ENCODE results near the gene PTGIS.

Gene PTGIS

GRCh38 chr20:49501917-49502316 lies 66.0 kb downstream of the PTGIS start:
- no peak for DNase-seq (ENCODE audit: low read depth, low spot score)

- DNase-seq (ENCODE audit: low read depth, low spot score), result no peak
Observed at GRCh38 chr20:49497398-49497669, 70.6 kb downstream of the PTGIS start.

GRCh38 chr20:49496553-49497397 lies 71.2 kb downstream of the PTGIS start:
- no peak for DNase-seq (ENCODE audit: low read depth, low spot score)

GRCh38 chr20:49496043-49496442 lies 71.9 kb downstream of the PTGIS start:
- no peak for DNase-seq (ENCODE audit: low read depth, low spot score)

- no peak for DNase-seq (ENCODE audit: low read depth, low spot score)
Observed at GRCh38 chr20:49490689-49491088, 77.2 kb downstream of the PTGIS start.

- DNase-seq (ENCODE audit: low read depth, low spot score), result no peak
Observed at GRCh38 chr20:49489688-49490087, 78.2 kb downstream of the PTGIS start.

GRCh38 chr20:49486064-49486463 lies 81.9 kb downstream of the PTGIS start:
- DNase-seq (ENCODE audit: low read depth, low spot score), result no peak

GRCh38 chr20:49485563-49485962 lies 82.4 kb downstream of the PTGIS start:
- DNase-seq (ENCODE audit: low read depth, low spot score), result no peak

GRCh38 chr20:49484180-49485140 lies 83.5 kb downstream of the PTGIS start:
- peak; percentile 24 for DNase-seq (ENCODE audit: low read depth, low spot score)

- no peak for DNase-seq (ENCODE audit: low read depth, low spot score)
Observed at GRCh38 chr20:49483696-49484123, 84.2 kb downstream of the PTGIS start.

GRCh38 chr20:49483018-49483695 lies 84.8 kb downstream of the PTGIS start:
- DNase-seq (ENCODE audit: low read depth, low spot score), result no peak

GRCh38 chr20:49482621-49483017 lies 85.3 kb downstream of the PTGIS start, which contains the start of gene KCNB1:
Gene KCNB1 (minus strand): TSS chr20:49482668. CDS start chr20:49482480, 188 bp downstream.
- DNase-seq (ENCODE audit: low read depth, low spot score), result peak; percentile 3

- no peak for DNase-seq (ENCODE audit: low read depth, low spot score)
Observed at GRCh38 chr20:49482173-49482572, 85.8 kb downstream of the PTGIS start.

- no peak for DNase-seq (ENCODE audit: low read depth, low spot score)
Observed at GRCh38 chr20:49481116-49481515, 86.8 kb downstream of the PTGIS start.

GRCh38 chr20:49480236-49480635 lies 87.7 kb downstream of the PTGIS start:
- no peak for DNase-seq (ENCODE audit: low read depth, low spot score)

- DNase-seq (ENCODE audit: low read depth, low spot score), result no peak
Observed at GRCh38 chr20:49479785-49480184, 88.2 kb downstream of the PTGIS start.

- DNase-seq (ENCODE audit: low read depth, low spot score), result no peak
Observed at GRCh38 chr20:49478754-49479689, 88.9 kb downstream of the PTGIS start.

- DNase-seq (ENCODE audit: low read depth, low spot score), result no peak
Observed at GRCh38 chr20:49478266-49478665, 89.7 kb downstream of the PTGIS start.

GRCh38 chr20:49477200-49477599 lies 90.7 kb downstream of the PTGIS start:
- no peak for DNase-seq (ENCODE audit: low read depth, low spot score)

GRCh38 chr20:49476016-49476355 lies 92.0 kb downstream of the PTGIS start:
- DNase-seq (ENCODE audit: low read depth, low spot score), result no peak

Measured in activated naive CD8-positive, alpha-beta T cell treated with anti-CD3 and anti-CD28 coated beads, Interleukin-2, amount 50 U/mL, for 16 hours (primary cell).